Hepatocyte (in vitro differentiated cells): Measurements from ENCODE around the gene NEDD4L.

Experiments used
- CTCF ChIP-seq: fragments of 200-600 bp; sonication (generic); IDR thresholded peaks from 2 replicates; pipeline ENCODE4 v1.5.1; 2016; ENCODE audit warnings: antibody characterized with exemption, mild to moderate bottlenecking; ENCODE audit not compliant: poor library complexity
- EZH2 ChIP-seq: fragments of 200-600 bp; sonication (generic); IDR thresholded peaks from 2 replicates; pipeline ENCODE4 v1.6.1; 2016; ENCODE audit warnings: antibody characterized with exemption, mild to moderate bottlenecking, borderline replicate concordance

- TF ChIP-seq CTCF (no peak), EZH2 (no peak)
Observed at GRCh38 chr18:58402247-58402646, 358.2 kb downstream of the NEDD4L start.
